Gastrocnemius medialis (tissue), 4 donors: Measurements from ENCODE around the gene ENOX1. TPM values are rescaled to one million over a fixed set of nuclear protein-coding genes. Genes with fewer than 3 reads are reported as not detected.

Source experiments
- ATAC-seq, 2 donors: fragments of 150-250 bp; one replicate each; pipeline ENCODE4 v1.9.1; 2016
- DNase-seq, 2 donors: peaks; one replicate each; pipeline ENCODE4 v3.0.0-alpha.2; 2019
- H3K27ac ChIP-seq, 4 donors: fragments of 200-600 bp; sonication (generic); 1 replicate in 1 of 4; 2 replicates in 3 of 4; pipeline ENCODE4 v1.5.1; 2016 to 2018; ENCODE audit warnings: mild to moderate bottlenecking in 2 of 4, moderate library complexity in 1 of 4
- H3K27me3 ChIP-seq, 3 donors: fragments of 200-600 bp; sonication (generic) in 2 of 3; 1 replicate in 1 of 3; 2 replicates in 2 of 3; pipeline versions ENCODE4 v1.5.1 to v1.6.0; 2016 to 2019; ENCODE audit warnings: mild to moderate bottlenecking in 1 of 3, moderate library complexity in 1 of 3
- H3K36me3 ChIP-seq, 2 donors: fragments of 200-600 bp; sonication (generic) in 1 of 2; one replicate each; pipeline ENCODE4 v1.5.1; 2017 to 2018
- H3K4me1 ChIP-seq, 2 donors: fragments of 200-600 bp; sonication (generic) in 1 of 2; one replicate each; pipeline ENCODE4 v1.5.1; 2016 to 2017; ENCODE audit warnings: mild to moderate bottlenecking in 2 of 2
- H3K4me3 ChIP-seq, 4 donors: fragments of 200-600 bp; sonication (generic) in 3 of 4; 1 replicate in 1 of 4; 2 replicates in 3 of 4; pipeline ENCODE4 v1.5.1; 2016 to 2019; ENCODE audit warnings: mild to moderate bottlenecking in 2 of 4
- H3K9me3 ChIP-seq, 3 donors: fragments of 200-600 bp; sonication (generic) in 2 of 3; 1 replicate in 1 of 3; 2 replicates in 2 of 3; pipeline ENCODE4 v1.5.1; 2016 to 2019
- POLR2A ChIP-seq, 2 donors: fragments of 450-650 bp; IDR thresholded peaks; one replicate each; pipeline ENCODE4 v1.6.1; 2017; ENCODE audit warnings: antibody characterized with exemption in 2 of 2, mild to moderate bottlenecking in 2 of 2, moderate library complexity in 2 of 2
- in situ Hi-C, 4 donors: fragments of 200-750 bp; cut with MboI; loops; one replicate each; pipeline versions ENCODE4 v1.15.0 to v1.8.0; 2017; ENCODE audit warnings: low sequenced_read_pairs in 4 of 4
- intact Hi-C: fragments of 100-400 bp; cut with DNase I; formaldehyde crosslinking; loops from one replicate; pipeline ENCODE4 v1.15.1; 2023; ENCODE audit warnings: low total_unique reads
- total RNA-seq, 4 donors: library from RNA; depleted of rRNA; stranded (reverse); fragments of >200 nt; gene quantifications; one replicate each; pipeline versions ENCODE4 v1.1.0 to v1.2.3, GENCODE V29; 2016
- TF ChIP-seq, protein P1 (sequence below), 5 experiments: fragments of 450-650 bp in 3 of 5; fragments of 200-600 bp in 2 of 5; sonication (generic) in 2 of 5; IDR thresholded peaks in 4 of 5; conservative IDR thresholded peaks in 1 of 5; 1 replicate in 4 of 5; 2 replicates in 1 of 5; pipeline ENCODE4 v1.5.1; 2016 to 2019; ENCODE audit warnings: antibody characterized with exemption in 5 of 5, mild to moderate bottlenecking in 3 of 5, moderate library complexity in 3 of 5

ENOX1 gene
- total RNA-seq, 4 donors from 2014 or later, result 0.46 to 3.5 (median 1.8) TPM

DNA sequence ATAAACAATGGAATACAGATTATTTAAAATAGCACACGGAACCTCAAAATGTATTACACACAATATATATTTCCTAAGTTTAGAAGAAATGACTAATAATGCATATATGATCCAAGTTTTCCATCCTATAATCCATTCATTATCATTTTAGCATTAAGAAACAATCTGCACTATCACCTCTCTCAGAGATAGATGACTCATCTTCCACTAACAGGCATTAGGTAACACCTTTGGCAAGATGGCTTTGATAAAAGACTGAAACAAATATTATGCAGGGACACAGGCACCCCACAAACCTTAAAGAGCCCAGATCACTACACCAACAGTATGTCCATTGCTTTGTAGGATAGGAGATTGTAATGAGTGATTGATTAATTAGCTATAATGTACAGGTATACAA, 4.1 kb downstream of the ENOX1 start:
- in situ Hi-C loops, result loop anchor here in 1 of 4 donors (25.0 kb wide), 1 partner anchor 470 kb away; no protein-coding TSS in a partner anchor
- intact Hi-C loops, result loop anchor here (10.0 kb wide), 1 partner anchor 348 kb away; no protein-coding TSS in a partner anchor
- H3K27ac ChIP-seq, result no peak overlapping the region

DNA sequence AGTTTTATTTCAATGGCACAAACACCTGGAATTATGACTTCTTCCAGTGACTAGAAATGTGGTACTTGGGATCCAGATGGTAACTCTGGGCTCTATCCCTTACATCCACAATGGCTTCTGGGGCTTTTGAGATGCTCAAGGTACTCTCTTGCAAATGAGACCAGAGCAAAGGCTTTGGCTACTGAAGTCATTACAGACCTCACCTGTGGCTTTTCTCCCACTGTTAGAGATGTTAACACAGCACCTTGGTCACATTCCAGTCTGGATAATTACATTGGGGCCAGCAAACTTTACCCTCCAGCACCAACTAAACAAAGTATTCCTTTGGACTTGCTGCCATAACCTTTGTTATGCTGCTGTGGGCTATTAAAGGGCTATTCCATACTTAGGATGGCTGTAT, 6.1 kb downstream of the ENOX1 start:
- no peak overlapping the region for H3K27ac ChIP-seq
- no peak for DNase-seq
- H3K9me3 ChIP-seq, result no peaks in the 10 kb centered on the region
- no peaks in the 10 kb centered on the region for H3K27me3 ChIP-seq
- no peak for TF ChIP-seq POLR2A (IDR thresholded peaks at IDR 0.05)
- TF ChIP-seq, protein P1, sequence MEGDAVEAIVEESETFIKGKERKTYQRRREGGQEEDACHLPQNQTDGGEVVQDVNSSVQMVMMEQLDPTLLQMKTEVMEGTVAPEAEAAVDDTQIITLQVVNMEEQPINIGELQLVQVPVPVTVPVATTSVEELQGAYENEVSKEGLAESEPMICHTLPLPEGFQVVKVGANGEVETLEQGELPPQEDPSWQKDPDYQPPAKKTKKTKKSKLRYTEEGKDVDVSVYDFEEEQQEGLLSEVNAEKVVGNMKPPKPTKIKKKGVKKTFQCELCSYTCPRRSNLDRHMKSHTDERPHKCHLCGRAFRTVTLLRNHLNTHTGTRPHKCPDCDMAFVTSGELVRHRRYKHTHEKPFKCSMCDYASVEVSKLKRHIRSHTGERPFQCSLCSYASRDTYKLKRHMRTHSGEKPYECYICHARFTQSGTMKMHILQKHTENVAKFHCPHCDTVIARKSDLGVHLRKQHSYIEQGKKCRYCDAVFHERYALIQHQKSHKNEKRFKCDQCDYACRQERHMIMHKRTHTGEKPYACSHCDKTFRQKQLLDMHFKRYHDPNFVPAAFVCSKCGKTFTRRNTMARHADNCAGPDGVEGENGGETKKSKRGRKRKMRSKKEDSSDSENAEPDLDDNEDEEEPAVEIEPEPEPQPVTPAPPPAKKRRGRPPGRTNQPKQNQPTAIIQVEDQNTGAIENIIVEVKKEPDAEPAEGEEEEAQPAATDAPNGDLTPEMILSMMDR (IDR thresholded peaks at IDR 0.05 in 4 of 5, conservative IDR thresholded peaks at IDR 0.05 in 1 of 5), result no peak
- H3K4me1 ChIP-seq, result peaks cover 5 to 15% of the 10 kb centered on the region in 2 donors
- H3K36me3 ChIP-seq, result no peaks in the 10 kb centered on the region
- in situ Hi-C loops, result loop anchor here in 1 of 4 donors (25.0 kb wide), 1 partner anchor 468 kb away; no protein-coding TSS in a partner anchor
- ATAC-seq, result no peak
- H3K4me3 ChIP-seq, result no peak overlapping the region
- intact Hi-C loops, result loop anchor here (10.0 kb wide), 1 partner anchor 346 kb away; no protein-coding TSS in a partner anchor

More for the DNA sequence above, 4.1 kb downstream of the ENOX1 start:
- ATAC-seq (peak in 1 of 2 donors; percentile 29), DNase-seq (no peak)
- H3K9me3 ChIP-seq, result no peaks in the 10 kb centered on the region
- H3K27me3 ChIP-seq, result no peaks in the 10 kb centered on the region
- TF ChIP-seq POLR2A (IDR thresholded peaks at IDR 0.05), result no peak
- H3K36me3 ChIP-seq, result no peaks in the 10 kb centered on the region
- H3K4me3 ChIP-seq, result no peak overlapping the region
- H3K4me1 ChIP-seq, result peaks cover 9 to 21% of the 10 kb centered on the region in 2 donors

DNA sequence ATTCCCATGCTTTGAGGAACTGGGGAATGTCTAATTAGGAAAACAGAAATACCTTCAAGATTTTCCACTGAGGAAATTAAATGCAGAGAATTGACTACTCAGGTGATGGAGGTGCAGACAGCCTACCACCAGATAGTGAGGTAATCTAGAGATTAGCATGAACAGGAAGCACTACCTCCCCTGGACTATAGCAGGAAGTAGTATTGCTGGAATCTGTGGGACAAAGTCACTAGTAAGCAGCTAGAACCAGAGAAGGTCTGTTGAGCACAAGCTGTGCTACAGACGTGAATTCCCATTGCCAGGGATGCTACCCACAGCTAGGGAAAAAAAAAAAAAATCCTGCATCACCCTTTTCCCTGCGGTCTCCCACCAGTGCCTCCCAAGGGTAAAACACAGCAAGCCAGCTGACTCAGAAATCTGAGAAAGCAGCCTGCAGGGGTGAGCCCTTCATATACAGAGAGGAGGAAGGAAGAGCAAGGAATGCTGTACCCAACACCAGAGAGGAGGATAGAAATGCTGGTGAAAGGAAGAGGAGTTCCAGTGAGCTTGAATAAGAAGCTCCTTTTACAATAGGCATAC, 10.2 kb downstream of the ENOX1 start:
- DNase-seq, result no peak
- intact Hi-C loops (no loop called here), in situ Hi-C loops (loop anchor here in 1 of 4 donors (25.0 kb wide), 1 partner anchor 464 kb away; no protein-coding TSS in a partner anchor)
- no peak overlapping the region for H3K4me3 ChIP-seq
- no peaks in the 10 kb centered on the region for H3K9me3 ChIP-seq
- H3K36me3 ChIP-seq, result no peaks in the 10 kb centered on the region
- no peaks in the 10 kb centered on the region for H3K27me3 ChIP-seq
- TF ChIP-seq, protein P1 (IDR thresholded peaks at IDR 0.05 in 4 of 5, conservative IDR thresholded peaks at IDR 0.05 in 1 of 5), result no peak
- TF ChIP-seq POLR2A (IDR thresholded peaks at IDR 0.05), result no peak
- no peak for ATAC-seq
- H3K4me1 ChIP-seq, result no peaks in the 10 kb centered on the region
- no peak overlapping the region for H3K27ac ChIP-seq

DNA sequence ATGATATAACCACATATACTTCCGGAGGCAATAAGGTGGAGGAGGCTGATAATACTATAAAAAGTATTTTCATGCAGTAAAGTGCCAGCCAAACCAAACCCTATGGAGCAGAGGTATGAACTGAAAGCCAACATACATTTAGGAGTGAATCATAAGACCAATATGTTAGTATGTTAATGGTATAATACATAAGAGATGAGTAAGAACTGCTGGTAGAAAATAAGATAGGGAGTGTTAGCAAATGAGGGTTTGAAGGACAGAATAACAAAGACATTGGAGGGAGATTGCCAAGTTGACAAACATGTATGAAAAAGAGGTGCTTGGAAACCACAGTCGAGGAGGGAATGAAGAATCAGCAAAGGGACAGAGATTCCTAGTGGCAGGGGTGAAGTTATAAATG, 10.8 kb downstream of the ENOX1 start:
- H3K36me3 ChIP-seq, result no peaks in the 10 kb centered on the region
- TF ChIP-seq POLR2A (IDR thresholded peaks at IDR 0.05), result no peak
- TF ChIP-seq, protein P1 (IDR thresholded peaks at IDR 0.05 in 4 of 5, conservative IDR thresholded peaks at IDR 0.05 in 1 of 5), result no peak
- no peaks in the 10 kb centered on the region for H3K27me3 ChIP-seq
- H3K27ac ChIP-seq, result no peak overlapping the region
- DNase-seq, result no peak
- intact Hi-C loops (no loop called here), in situ Hi-C loops (loop anchor here in 1 of 4 donors (25.0 kb wide), 1 partner anchor 464 kb away; no protein-coding TSS in a partner anchor)
- H3K4me3 ChIP-seq, result no peak overlapping the region
- H3K4me1 ChIP-seq, result no peaks in the 10 kb centered on the region
- H3K9me3 ChIP-seq, result no peaks in the 10 kb centered on the region
- no peak for ATAC-seq

DNA sequence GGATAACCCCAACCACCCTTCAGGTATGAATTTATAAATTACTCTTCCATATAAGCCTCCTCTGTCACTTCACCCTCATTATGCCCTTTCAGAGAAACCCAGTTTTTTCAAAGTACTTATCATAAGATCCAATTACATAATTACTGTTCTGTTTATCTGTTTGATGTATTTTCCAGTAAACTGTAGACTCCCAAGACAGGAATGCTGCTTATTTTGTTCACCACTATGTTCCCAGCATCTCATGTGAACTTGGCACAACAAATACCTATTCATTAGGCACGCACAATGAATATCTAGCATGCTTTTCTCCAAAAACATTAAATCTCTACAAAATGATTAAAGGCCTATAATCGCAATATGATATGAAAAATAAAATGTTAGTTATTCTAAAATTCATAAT, 13.2 kb downstream of the ENOX1 start:
- H3K27me3 ChIP-seq, result no peaks in the 10 kb centered on the region
- ATAC-seq, result no peak
- TF ChIP-seq POLR2A (IDR thresholded peaks at IDR 0.05), result no peak
- TF ChIP-seq, protein P1 (IDR thresholded peaks at IDR 0.05 in 4 of 5, conservative IDR thresholded peaks at IDR 0.05 in 1 of 5), result no peak
- no peak overlapping the region for H3K27ac ChIP-seq
- H3K36me3 ChIP-seq, result no peaks in the 10 kb centered on the region
- intact Hi-C loops (no loop called here), in situ Hi-C loops (no loop called here)
- H3K9me3 ChIP-seq, result no peaks in the 10 kb centered on the region
- H3K4me3 ChIP-seq, result no peak overlapping the region
- no peaks in the 10 kb centered on the region for H3K4me1 ChIP-seq
- DNase-seq, result no peak
